NT2/D1 (cell line): ENCODE results near the gene CTXN1.

Source experiments
- SUZ12 ChIP-seq: IDR thresholded peaks from 2 replicates; pipeline ENCODE4 v1.6.1; 2011; ENCODE audit not compliant: insufficient read length, insufficient read depth; ENCODE audit errors: extremely low read depth
- YY1 ChIP-seq: IDR thresholded peaks from 2 replicates; pipeline ENCODE4 v1.6.1; 2011; ENCODE audit not compliant: insufficient read length, insufficient read depth
- ZNF274 ChIP-seq: IDR thresholded peaks from 2 replicates; pipeline ENCODE4 v1.6.1; 2011; ENCODE audit warnings: mild to moderate bottlenecking, low read depth, low read length

- TF ChIP-seq YY1 = no peak
- TF ChIP-seq SUZ12 = no peak
- no peak for TF ChIP-seq ZNF274
Measured at GRCh38 chr19:7916955-7917266, 9.0 kb downstream of the CTXN1 start.
